HG03159 (cell line): ENCODE results near the gene TRPC6.
A peak's percentile ranks its signal among the peaks of the same experiment; 100 is the strongest.
"Not testable (repeated sequence)": the region's sequence is repeated elsewhere in the genome, so short reads cannot be mapped to it uniquely, and the experiment has no call there.

Experiments used
- ATAC-seq: cut with Tn5 transposase; IDR thresholded peaks from one replicate; pipeline ENCODE4 v1.9.1; 2021; ENCODE audit warnings: mild to moderate bottlenecking, moderate library complexity; ENCODE audit not compliant: unreplicated experiment

Gene TRPC6

GRCh38 chr11:101456812-101457211, 127.0 kb downstream of the TRPC6 start:
- ATAC-seq = no peak

DNA sequence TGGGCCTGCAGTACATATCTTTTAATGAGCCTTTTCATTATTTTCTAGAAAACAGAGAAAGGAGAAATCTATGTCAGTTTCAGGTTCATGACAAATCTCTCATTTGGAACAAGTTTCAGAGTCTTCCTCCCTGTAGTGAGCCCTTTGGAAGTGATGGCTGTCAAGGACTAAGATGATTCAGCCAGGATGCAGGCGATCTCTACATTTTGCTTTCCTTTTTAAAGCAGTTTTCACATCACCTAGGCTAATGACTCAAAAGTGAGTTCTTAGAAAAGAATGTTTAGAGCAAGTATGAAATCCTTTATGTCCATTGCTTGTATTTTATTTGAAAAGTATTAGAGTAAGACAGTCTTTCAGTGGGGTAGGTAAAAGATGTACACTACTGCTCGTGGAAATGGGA, 130.1 kb downstream of the TRPC6 start:
- ATAC-seq = no peak

- no peak for ATAC-seq
Measured at GRCh38 chr11:101448881-101449442, 134.8 kb downstream of the TRPC6 start.

DNA sequence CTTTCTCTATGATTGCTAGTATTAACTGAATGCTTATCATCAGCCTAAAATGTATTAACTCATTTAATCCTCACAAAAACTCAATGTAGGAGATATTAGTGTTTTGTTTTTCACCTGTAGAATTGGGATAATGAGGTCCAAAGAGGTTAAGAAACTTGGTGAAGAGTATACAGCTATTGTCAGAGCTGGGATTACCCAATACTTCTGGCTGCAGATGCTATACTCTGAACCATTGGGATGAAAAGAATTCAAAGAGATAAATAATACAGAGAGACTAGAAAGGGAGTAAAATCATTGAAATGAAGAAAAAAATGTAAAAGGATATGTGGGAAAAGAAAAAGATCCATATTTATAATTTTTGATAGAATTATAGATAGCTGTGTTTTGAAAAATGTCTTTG, 137.1 kb downstream of the TRPC6 start:
- ATAC-seq = no peak

GRCh38 chr11:101446238-101446637, 137.6 kb downstream of the TRPC6 start:
- no peak for ATAC-seq

DNA sequence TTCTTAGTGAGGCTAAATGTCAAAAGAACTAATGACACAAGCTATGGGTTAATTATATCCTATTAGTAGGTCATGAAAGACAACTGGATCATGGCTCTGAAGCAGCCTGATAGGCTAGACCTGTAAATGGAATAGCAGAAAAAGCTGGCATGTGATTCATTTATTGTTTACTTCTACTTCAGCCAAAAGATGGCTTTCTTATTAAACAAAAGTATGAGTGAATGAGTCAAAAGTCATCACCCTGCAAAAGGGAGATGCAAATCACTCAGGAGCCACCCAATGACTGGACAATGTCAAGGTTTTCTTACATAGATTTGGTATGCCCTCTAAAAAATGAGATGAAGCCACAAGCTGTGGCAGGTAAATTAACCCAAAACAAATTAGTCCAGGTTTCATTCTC, 138.0 kb downstream of the TRPC6 start:
- ATAC-seq = no peak

DNA sequence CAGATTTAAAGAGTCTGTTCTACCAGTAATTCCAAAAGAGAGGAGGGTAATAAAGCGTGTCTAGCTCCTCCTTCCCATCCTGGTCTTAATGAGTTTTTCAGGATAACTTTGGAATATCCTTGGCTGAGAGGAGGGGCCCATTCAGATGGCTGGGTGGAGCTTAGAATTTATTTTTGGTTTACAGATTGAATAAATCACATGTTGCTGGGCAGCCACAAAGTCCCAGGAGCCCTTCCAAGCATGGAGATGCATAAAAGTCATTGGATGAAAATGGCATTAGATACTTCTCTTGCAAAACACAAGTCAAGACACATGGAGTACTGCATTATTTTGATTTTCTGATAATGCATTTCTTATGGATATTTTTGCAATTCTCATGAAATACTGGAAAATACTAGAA, 139.0 kb downstream of the TRPC6 start:
- ATAC-seq = no peak

GRCh38 chr11:101444164-101444563, 139.6 kb downstream of the TRPC6 start:
- ATAC-seq = no peak

- no peak for ATAC-seq
Measured at GRCh38 chr11:101442936-101443521, 140.8 kb downstream of the TRPC6 start.

- ATAC-seq = no peak
Measured at GRCh38 chr11:101442171-101442570, 141.6 kb downstream of the TRPC6 start.

DNA sequence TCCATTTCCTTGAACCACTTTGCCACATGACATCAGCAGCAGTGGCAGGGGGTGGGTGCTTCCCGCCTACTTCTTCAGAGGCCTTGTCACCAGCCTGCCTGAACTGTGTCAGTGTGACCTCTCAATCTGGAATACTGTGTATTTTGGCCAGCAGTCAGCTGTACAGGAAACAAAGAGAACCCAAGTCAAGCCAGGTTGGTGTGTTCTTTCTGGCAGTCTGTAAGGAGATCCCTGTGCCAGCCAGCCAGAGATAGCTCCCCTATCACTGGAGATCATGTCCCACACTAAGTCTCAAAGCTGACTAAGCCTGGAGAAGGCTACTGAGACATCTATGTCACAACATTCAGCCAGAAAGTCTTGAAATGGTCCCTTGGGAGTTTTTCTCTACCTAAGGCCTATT, 142.1 kb downstream of the TRPC6 start:
- no peak for ATAC-seq

DNA sequence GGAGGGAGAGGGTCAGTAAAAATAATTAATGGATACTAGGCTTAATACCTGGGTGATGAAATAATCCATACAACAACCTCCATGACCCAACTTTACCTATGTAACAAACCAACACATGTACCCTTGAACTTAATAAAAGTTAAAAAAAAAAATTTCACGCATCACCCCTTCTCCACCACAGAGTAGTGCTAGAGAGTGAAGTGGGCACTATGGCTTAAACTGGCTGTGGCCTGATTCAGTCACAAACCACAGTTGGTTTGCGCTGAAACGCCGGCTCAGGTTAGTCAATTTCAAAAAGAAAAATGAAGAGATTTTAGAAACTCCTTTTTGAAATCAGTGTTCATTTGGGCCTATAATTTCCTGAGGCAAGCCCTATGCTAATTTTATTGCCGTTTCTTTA, 144.3 kb downstream of the TRPC6 start:
- ATAC-seq = no peak

GRCh38 chr11:101438708-101439107, 145.1 kb downstream of the TRPC6 start:
- not testable (repeated sequence) for ATAC-seq

- no peak for ATAC-seq
Measured at GRCh38 chr11:101438126-101438525, 145.7 kb downstream of the TRPC6 start.

DNA sequence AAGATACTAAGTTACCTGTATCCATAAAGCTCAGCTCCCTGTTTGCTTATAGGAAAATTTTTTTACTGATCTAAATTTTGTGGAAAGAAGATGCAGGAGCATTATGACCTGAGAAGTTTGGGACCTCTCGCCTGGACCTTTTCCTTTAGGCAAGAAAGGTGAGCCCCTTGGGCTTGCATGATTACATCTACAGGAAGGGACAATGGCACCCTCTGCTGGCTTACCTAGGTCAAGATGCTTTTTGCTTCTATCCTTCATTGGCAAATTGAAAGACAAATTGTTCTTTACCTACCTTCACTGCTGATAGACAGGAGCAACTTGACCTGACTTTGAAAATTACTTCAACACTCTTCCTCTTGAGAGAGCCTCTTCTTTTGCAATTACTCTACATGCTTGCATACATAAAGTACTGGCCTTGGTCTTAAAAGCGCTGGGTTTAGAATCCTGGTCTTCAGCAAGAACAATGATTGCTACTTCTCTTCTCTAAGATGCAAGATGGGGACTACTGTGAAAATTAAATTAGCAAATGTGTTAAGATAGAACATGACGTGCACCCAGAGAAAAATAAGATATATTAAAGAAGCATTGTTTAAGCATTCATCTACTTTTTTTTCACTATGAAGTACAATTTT, 147.2 kb downstream of the TRPC6 start:
- ATAC-seq = peak; percentile 67

- ATAC-seq = no peak
Measured at GRCh38 chr11:101435408-101435973, 148.3 kb downstream of the TRPC6 start.

DNA sequence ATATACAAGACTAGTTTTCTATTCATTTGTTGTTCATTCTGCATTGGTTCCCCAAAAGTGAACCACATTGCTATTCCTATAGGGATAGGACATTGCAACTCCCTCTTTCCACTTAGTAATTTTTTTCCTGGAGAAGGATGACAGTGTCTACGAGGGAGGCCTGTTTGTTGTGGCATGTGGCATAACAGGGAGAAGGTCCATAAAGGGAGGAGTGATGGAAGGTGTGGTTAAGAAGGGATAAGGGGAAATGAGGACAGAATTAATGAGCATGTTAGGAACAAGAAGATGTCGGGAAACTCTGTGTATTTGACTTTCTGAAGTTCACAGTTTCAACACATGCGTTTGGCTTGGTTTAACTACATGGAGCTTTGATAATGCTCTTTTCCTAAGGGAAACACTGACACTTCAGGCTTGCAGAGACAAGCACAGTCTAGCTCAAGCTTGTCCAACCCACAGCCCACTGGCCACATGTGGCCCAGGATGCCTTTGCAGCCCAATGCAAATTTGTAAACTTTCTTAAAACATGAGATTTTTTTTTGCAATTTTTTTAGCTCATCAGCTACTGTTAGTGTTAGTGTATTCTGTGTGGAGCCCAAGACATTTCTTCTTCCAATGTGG, 149.7 kb downstream of the TRPC6 start:
- ATAC-seq = no peak

- ATAC-seq = no peak
Measured at GRCh38 chr11:101433151-101433550, 150.7 kb downstream of the TRPC6 start.

GRCh38 chr11:101429703-101430540, 153.9 kb downstream of the TRPC6 start:
- no peak for ATAC-seq

- peak; percentile 78 for ATAC-seq
Measured at GRCh38 chr11:101428918-101429317, 154.9 kb downstream of the TRPC6 start.

GRCh38 chr11:101407324-101407723, 176.5 kb downstream of the TRPC6 start:
- no peak for ATAC-seq
